ENCODE results near the gene HRAS.

DNA sequence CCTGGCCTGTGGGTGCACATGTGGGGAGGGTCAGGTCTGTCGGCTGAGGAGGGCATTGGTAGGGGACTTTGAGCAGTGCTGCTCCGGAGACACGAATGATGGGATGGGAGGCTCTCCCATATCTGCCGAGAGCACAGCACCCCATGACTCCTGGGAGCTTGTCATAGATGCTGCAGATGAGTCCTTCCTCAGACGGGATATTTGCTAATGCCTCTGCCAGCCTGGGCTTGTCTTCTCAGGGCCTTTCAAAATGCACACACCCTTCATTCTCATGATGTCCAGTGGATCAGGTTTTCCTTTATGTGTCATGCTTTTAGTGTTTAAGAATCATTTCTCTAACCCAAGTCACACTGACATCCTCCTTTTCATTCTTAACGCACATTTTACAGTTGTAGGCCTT is 20.2 kb downstream of the HRAS start:
- TF ChIP-seq POLR2AphosphoS5 (IDR thresholded peaks at IDR 0.05; ENCODE audit: borderline replicate concordance, low read depth, low read length) = no peak
- TF ChIP-seq EZH2 (IDR thresholded peaks at IDR 0.05) = no peak
- no peak for TF ChIP-seq FOXP2 (optimal IDR thresholded peaks at IDR 0.05; ENCODE audit: control extremely low read depth, extremely low read length, insufficient read depth)
